WTC11 (cell line): ENCODE data around the gene NR2F1. TPM values are rescaled to one million over a fixed set of nuclear protein-coding genes. Genes with fewer than 3 reads are reported as not detected.

Experiments used
- ATAC-seq: fragments of 200-7000 bp; cut with Tn5 transposase; 2 replicates; pipeline ENCODE4 v1.10.0; 2021; ENCODE audit warnings: mild to moderate bottlenecking, moderate library complexity
- CTCF ChIA-PET: fragments of 300-600 bp; sonication (Branson Sonifier 250); formaldehyde crosslinking; loops from one replicate; lab custom pipeline; 2021; ENCODE audit warnings: antibody characterized with exemption; lab: Charles Lee
- POLR2A ChIA-PET: fragments of 350-600 bp; sonication (Branson Sonifier 250); formaldehyde crosslinking; loops from one replicate; lab custom pipeline; 2021; ENCODE audit warnings: antibody characterized with exemption; lab: Charles Lee
- DNase-seq: peaks from one replicate; pipeline ENCODE4 v3.0.0; 2021; ENCODE audit warnings: low spot score
- H3K27ac Mint-ChIP-seq: 2 replicates; pipeline ENCODE4 v1.8.0; 2021; ENCODE audit warnings: mixed read lengths
- H3K27me3 Mint-ChIP-seq: 2 replicates; pipeline ENCODE4 v1.8.0; 2021; ENCODE audit warnings: low read depth, mild to moderate bottlenecking, moderate library complexity, mixed read lengths
- H3K36me3 Mint-ChIP-seq: 2 replicates; pipeline ENCODE4 v1.8.0; 2021; ENCODE audit warnings: mixed read lengths
- H3K4me1 Mint-ChIP-seq: 2 replicates; pipeline ENCODE4 v1.8.0; 2022; ENCODE audit warnings: mixed read lengths
- H3K4me3 Mint-ChIP-seq: 2 replicates; pipeline ENCODE4 v1.8.0; 2021; ENCODE audit warnings: mild to moderate bottlenecking, moderate library complexity, mixed read lengths
- H3K9me3 Mint-ChIP-seq: 2 replicates; pipeline ENCODE4 v1.8.0; 2021; ENCODE audit warnings: mixed read lengths
- ETV6 ChIP-seq: sonication (generic); formaldehyde crosslinking; IDR thresholded peaks from 2 replicates; pipeline ENCODE4 v1.8.1; 2022; ENCODE audit warnings: mild to moderate bottlenecking, missing genetic modification reagents
- FOXJ3 ChIP-seq: sonication (generic); formaldehyde crosslinking; IDR thresholded peaks from 2 replicates; pipeline ENCODE4 v1.9.0; 2021; ENCODE audit warnings: missing genetic modification reagents, mild to moderate bottlenecking, borderline replicate concordance
- FOXK1 ChIP-seq: sonication (generic); formaldehyde crosslinking; IDR thresholded peaks from 2 replicates; pipeline ENCODE4 v1.8.0; 2022; ENCODE audit warnings: mild to moderate bottlenecking, moderate library complexity, missing genetic modification reagents
- GRHL2 ChIP-seq: fragments of 250-450 bp; sonication (Bioruptor Pico); IDR thresholded peaks from 2 replicates; pipeline ENCODE4 v1.8.0; 2022; ENCODE audit warnings: mild to moderate bottlenecking, moderate library complexity; ENCODE audit not compliant: insufficient replicate concordance, severe bottlenecking
- NR2C2 ChIP-seq: sonication (generic); formaldehyde crosslinking; IDR thresholded peaks from 2 replicates; pipeline ENCODE4 v1.8.0; 2022; ENCODE audit warnings: mild to moderate bottlenecking, missing genetic modification reagents
- OVOL2 ChIP-seq: fragments of 250-450 bp; sonication (Bioruptor Pico); IDR thresholded peaks from 2 replicates; pipeline ENCODE4 v1.9.0; 2021; ENCODE audit warnings: mild to moderate bottlenecking, borderline replicate concordance
- PRRX2 ChIP-seq: fragments of 250-450 bp; sonication (Bioruptor Pico); IDR thresholded peaks from 2 replicates; pipeline ENCODE4 v1.8.0; 2021; ENCODE audit warnings: mild to moderate bottlenecking
- ZNF416 ChIP-seq: fragments of 250-450 bp; sonication (Bioruptor Pico); IDR thresholded peaks from 2 replicates; pipeline ENCODE4 v1.9.0; 2021; ENCODE audit warnings: mild to moderate bottlenecking, inconsistent platforms
- ZNF671 ChIP-seq: fragments of 250-450 bp; sonication (Bioruptor Pico); IDR thresholded peaks from 2 replicates; pipeline ENCODE4 v1.8.0; 2021; ENCODE audit warnings: mild to moderate bottlenecking
- total RNA-seq: library from RNA; stranded (reverse); gene quantifications from 3 replicates; pipeline ENCODE4 v1.2.3, GENCODE V29; 2021
- TF ChIP-seq, protein P1 (sequence below): sonication (generic); formaldehyde crosslinking; IDR thresholded peaks from 2 replicates; pipeline ENCODE4 v1.8.1; 2022; ENCODE audit warnings: mild to moderate bottlenecking, moderate library complexity, missing genetic modification reagents
- TF ChIP-seq, protein P2 (sequence below): sonication (generic); formaldehyde crosslinking; IDR thresholded peaks from 2 replicates; pipeline ENCODE4 v1.8.0; 2022; ENCODE audit warnings: mild to moderate bottlenecking, missing genetic modification reagents
- TF ChIP-seq, protein P3 (sequence below): sonication (generic); formaldehyde crosslinking; IDR thresholded peaks from 2 replicates; pipeline ENCODE4 v1.8.1; 2023; ENCODE audit warnings: mild to moderate bottlenecking, missing genetic modification reagents, moderate library complexity
- TF ChIP-seq, protein P4 (sequence below): sonication (generic); formaldehyde crosslinking; IDR thresholded peaks from 2 replicates; pipeline ENCODE4 v1.8.1; 2023; ENCODE audit warnings: mild to moderate bottlenecking, missing genetic modification reagents, borderline replicate concordance
- TF ChIP-seq, protein P5 (sequence below): sonication (generic); formaldehyde crosslinking; IDR thresholded peaks from 2 replicates; pipeline ENCODE4 v1.8.0; 2023; ENCODE audit warnings: missing genetic modification reagents

NR2F1 gene
- total RNA-seq, 1 experiment from 2014 or later = 0.31 TPM

DNA sequence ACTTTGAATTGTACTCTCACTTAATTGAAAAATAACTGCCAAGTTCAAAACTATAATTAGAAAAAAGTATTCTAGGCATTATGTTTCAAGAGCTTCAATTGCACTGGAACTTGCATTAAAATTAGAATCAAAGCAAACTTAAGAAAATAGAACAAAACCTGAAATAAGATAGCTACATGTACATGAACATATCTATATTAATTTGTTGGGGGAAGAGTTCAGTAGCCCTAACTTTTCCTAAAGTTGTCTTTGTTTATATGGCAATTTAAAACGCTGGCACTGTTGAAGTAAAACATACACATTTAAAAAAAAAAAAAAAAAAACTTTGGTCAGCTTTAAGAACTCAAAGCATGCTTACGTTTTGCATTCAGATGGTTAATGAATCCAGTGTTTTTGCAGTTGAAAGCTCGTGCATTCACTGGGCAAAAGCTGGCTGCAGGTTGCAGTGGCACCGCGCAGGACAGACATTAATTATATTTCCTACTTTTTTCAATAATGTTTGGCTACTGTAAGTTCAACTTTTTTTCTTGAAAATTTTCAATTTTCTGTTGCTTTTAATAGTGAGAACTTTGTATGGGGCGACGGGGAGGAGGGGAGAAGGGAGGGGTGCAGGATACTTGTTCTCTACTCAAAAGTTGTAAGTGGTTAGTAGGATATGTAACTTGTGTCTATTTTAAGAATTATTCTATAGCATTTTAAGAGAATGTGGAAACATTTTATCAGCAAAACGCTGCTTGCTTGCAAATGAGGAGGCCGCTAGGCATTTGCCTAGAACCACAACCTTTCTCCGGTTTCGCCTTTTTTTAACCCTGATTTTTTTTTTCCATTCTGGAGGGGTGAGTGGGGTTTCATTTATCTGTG, 3.9 kb downstream of the NR2F1 start:
- H3K9me3 Mint-ChIP-seq = no peaks in the 10 kb centered on the region
- ChIA-PET CTCF (interaction anchor here (0.9 to 2.5 kb wide), 7 partner anchors 8 to 214 kb away, joined by 3 to 8 read pairs (median 4); no protein-coding TSS in a partner anchor), POLR2A (no interaction called here)
- TF ChIP-seq NR2C2 (CRISPR knock-in tag) (no peak), OVOL2 (CRISPR knock-in tag) (no peak), PRRX2 (CRISPR knock-in tag) (no peak), ZNF671 (CRISPR knock-in tag) (no peak), FOXK1 (CRISPR knock-in tag) (no peak), FOXJ3 (CRISPR knock-in tag) (no peak), GRHL2 (no peak), ZNF416 (CRISPR knock-in tag) (no peak), ETV6 (CRISPR knock-in tag) (no peak)
- TF ChIP-seq, protein P1, sequence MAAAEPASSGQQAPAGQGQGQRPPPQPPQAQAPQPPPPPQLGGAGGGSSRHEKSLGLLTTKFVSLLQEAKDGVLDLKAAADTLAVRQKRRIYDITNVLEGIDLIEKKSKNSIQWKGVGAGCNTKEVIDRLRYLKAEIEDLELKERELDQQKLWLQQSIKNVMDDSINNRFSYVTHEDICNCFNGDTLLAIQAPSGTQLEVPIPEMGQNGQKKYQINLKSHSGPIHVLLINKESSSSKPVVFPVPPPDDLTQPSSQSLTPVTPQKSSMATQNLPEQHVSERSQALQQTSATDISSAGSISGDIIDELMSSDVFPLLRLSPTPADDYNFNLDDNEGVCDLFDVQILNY (CRISPR knock-in tag) = no peak
- TF ChIP-seq, protein P2, sequence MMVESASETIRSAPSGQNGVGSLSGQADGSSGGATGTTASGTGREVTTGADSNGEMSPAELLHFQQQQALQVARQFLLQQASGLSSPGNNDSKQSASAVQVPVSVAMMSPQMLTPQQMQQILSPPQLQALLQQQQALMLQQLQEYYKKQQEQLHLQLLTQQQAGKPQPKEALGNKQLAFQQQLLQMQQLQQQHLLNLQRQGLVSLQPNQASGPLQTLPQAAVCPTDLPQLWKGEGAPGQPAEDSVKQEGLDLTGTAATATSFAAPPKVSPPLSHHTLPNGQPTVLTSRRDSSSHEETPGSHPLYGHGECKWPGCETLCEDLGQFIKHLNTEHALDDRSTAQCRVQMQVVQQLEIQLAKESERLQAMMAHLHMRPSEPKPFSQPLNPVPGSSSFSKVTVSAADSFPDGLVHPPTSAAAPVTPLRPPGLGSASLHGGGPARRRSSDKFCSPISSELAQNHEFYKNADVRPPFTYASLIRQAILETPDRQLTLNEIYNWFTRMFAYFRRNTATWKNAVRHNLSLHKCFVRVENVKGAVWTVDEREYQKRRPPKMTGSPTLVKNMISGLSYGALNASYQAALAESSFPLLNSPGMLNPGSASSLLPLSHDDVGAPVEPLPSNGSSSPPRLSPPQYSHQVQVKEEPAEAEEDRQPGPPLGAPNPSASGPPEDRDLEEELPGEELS (CRISPR knock-in tag) = no peak
- TF ChIP-seq, protein P3, sequence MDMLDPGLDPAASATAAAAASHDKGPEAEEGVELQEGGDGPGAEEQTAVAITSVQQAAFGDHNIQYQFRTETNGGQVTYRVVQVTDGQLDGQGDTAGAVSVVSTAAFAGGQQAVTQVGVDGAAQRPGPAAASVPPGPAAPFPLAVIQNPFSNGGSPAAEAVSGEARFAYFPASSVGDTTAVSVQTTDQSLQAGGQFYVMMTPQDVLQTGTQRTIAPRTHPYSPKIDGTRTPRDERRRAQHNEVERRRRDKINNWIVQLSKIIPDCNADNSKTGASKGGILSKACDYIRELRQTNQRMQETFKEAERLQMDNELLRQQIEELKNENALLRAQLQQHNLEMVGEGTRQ (CRISPR knock-in tag) = no peak
- TF ChIP-seq, protein P4, sequence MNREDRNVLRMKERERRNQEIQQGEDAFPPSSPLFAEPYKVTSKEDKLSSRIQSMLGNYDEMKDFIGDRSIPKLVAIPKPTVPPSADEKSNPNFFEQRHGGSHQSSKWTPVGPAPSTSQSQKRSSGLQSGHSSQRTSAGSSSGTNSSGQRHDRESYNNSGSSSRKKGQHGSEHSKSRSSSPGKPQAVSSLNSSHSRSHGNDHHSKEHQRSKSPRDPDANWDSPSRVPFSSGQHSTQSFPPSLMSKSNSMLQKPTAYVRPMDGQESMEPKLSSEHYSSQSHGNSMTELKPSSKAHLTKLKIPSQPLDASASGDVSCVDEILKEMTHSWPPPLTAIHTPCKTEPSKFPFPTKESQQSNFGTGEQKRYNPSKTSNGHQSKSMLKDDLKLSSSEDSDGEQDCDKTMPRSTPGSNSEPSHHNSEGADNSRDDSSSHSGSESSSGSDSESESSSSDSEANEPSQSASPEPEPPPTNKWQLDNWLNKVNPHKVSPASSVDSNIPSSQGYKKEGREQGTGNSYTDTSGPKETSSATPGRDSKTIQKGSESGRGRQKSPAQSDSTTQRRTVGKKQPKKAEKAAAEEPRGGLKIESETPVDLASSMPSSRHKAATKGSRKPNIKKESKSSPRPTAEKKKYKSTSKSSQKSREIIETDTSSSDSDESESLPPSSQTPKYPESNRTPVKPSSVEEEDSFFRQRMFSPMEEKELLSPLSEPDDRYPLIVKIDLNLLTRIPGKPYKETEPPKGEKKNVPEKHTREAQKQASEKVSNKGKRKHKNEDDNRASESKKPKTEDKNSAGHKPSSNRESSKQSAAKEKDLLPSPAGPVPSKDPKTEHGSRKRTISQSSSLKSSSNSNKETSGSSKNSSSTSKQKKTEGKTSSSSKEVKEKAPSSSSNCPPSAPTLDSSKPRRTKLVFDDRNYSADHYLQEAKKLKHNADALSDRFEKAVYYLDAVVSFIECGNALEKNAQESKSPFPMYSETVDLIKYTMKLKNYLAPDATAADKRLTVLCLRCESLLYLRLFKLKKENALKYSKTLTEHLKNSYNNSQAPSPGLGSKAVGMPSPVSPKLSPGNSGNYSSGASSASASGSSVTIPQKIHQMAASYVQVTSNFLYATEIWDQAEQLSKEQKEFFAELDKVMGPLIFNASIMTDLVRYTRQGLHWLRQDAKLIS (CRISPR knock-in tag) = no peak
- TF ChIP-seq, protein P5, sequence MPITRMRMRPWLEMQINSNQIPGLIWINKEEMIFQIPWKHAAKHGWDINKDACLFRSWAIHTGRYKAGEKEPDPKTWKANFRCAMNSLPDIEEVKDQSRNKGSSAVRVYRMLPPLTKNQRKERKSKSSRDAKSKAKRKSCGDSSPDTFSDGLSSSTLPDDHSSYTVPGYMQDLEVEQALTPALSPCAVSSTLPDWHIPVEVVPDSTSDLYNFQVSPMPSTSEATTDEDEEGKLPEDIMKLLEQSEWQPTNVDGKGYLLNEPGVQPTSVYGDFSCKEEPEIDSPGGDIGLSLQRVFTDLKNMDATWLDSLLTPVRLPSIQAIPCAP = no peak
- peaks cover 33% of the 10 kb centered on the region; the same call in 1 of the 2 replicates for H3K27me3 Mint-ChIP-seq
- ATAC-seq (no peak), DNase-seq (no peak)
- no peak overlapping the region for H3K27ac Mint-ChIP-seq
- H3K4me3 Mint-ChIP-seq = peak overlapping the region; percentile 54; the same call in 1 of the 2 replicates
- peaks cover 8% of the 10 kb centered on the region for H3K36me3 Mint-ChIP-seq
- H3K4me1 Mint-ChIP-seq = peaks cover 21% of the 10 kb centered on the region
